ENCODE measurements around the gene PEF1. TPM values are rescaled to one million over a fixed set of nuclear protein-coding genes. Genes with fewer than 3 reads are reported as not detected.

Gene PEF1
- total and polyA plus RNA-seq, 2 donors (not counting 1 experiment from before 2014, with no cell fraction given), result 36.7 to 49.4 TPM

GRCh38 chr1:31627301-31627929, 17.3 kb downstream of the PEF1 start:
- Histone ChIP-seq H3K4me1 (ENCODE audit: control insufficient read depth in 2 of 2, insufficient read depth in 2 of 2, low read length in 2 of 2) (no peaks in the 10 kb centered on the region), H3K9me3 (ENCODE audit: control extremely low read depth in 1 of 3, control insufficient read depth in 2 of 3, insufficient read depth in 1 of 3, low read length in 2 of 3) (no peaks in the 10 kb centered on the region), H3K27ac (ENCODE audit: low read length in 2 of 2) (no peak overlapping the region), H3K9ac (ENCODE audit: low read length) (no peak overlapping the region), H4K20me1 (ENCODE audit: control insufficient read depth, insufficient read depth, low read length, poor library complexity, severe bottlenecking) (no peaks in the 10 kb centered on the region), H3K36me3 (replicated peaks in 1 of 2; ENCODE audit: control extremely low read depth in 1 of 2, control insufficient read depth in 1 of 2, extremely low read depth in 1 of 2, insufficient read depth in 2 of 2, low read length in 1 of 2) (peaks cover 0 to 45% of the 10 kb centered on the region in 2 experiments), H3K4me3 (ENCODE audit: control extremely low read depth in 1 of 5, extremely low read depth in 1 of 5, insufficient read depth in 1 of 5, low read depth in 2 of 5, low read length in 4 of 5) (no peak overlapping the region), H3K79me2 (ENCODE audit: control insufficient read depth, insufficient read depth, low read length) (no peaks in the 10 kb centered on the region), H2AFZ (ENCODE audit: insufficient read depth, low read depth, low read length, poor library complexity, severe bottlenecking) (no peak overlapping the region), H3K4me2 (replicated peaks; ENCODE audit: low read depth, low read length, poor library complexity, severe bottlenecking) (no peak overlapping the region), H3K27me3 (replicated peaks in 1 of 4; ENCODE audit: control extremely low read depth in 1 of 4, control insufficient read depth in 3 of 4, insufficient read depth in 4 of 4, low read length in 3 of 4) (no peaks in the 10 kb centered on the region)
- Mint-ChIP-seq H3K27ac (no peak overlapping the region), H3K9me3 (ENCODE audit: insufficient read depth) (no peaks in the 10 kb centered on the region), H3K4me1 (peaks cover 2% of the 10 kb centered on the region), H3K4me3 (no peak overlapping the region), H3K27me3 (no peaks in the 10 kb centered on the region)
- 98% methylated on average over 9 of the region's 13 CpGs for WGBS (ENCODE audit: insufficient coverage)
- ChIA-PET CTCF (interaction anchor here (0.6 to 1.5 kb wide), 3 partner anchors 8 to 459 kb away, joined by 3 to 4 read pairs (median 3); no protein-coding TSS in a partner anchor), POLR2A (no interaction called here)
- no peak for ATAC-seq (ENCODE audit: low read depth)
- intact Hi-C loops (cut with micrococcal nuclease), result no loop called here
- TF ChIP-seq CTCF (IDR thresholded peaks at IDR 0.05), result no peak
- no peak for TF ChIP-seq EZH2 (IDR thresholded peaks at IDR 0.05; ENCODE audit: borderline replicate concordance, insufficient read depth, low read depth, low read length, poor library complexity, severe bottlenecking)
- no peak for DNase-seq
